GM19324 (cell line): ENCODE results near the gene ING5.

Experiments
- ATAC-seq: cut with Tn5 transposase; IDR thresholded peaks from one replicate; pipeline ENCODE4 v1.9.1; 2021; ENCODE audit warnings: mild to moderate bottlenecking, moderate library complexity; ENCODE audit not compliant: unreplicated experiment, low FRiP score

The ING5 gene

DNA sequence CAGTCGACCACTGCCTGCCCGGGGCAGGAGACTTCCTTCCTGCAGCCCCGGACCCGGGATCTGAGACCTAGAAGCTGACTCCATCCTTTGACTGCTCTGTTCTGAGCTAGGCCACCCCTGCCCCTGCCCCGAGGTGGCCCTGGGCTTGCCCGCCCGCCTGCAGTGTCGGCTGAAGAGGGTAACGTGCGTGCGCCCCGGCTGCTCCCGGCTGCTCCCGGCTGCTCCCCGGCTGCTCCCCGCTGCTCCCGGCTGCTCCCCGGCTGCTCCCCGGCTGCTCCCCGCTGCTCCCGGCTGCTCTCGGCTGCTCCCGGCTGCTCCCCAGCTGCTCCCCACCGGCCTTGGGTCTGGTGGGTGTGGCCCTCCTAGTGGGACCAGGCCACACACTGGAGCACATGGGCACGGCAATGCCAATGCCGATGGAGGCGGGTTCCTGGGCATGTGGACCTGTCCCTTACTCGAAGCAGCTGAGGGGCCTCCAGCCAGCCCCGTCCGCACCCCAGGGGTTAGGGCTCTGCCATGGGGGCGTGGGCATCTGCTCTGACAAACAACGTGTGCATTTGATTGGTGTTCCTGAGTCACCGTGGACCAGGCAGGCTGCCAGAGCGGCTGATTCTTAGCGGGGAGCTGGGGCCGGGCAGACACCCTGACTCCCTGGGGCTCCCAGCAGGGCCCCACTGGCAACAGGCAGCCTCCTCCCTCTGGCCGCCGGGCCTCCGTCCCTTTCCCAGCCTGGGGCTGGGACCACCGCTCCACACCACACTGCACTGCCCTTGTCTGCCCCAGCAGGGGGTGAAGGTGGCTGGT, 72.8 kb downstream of the ING5 start:
- ATAC-seq = no peak

DNA sequence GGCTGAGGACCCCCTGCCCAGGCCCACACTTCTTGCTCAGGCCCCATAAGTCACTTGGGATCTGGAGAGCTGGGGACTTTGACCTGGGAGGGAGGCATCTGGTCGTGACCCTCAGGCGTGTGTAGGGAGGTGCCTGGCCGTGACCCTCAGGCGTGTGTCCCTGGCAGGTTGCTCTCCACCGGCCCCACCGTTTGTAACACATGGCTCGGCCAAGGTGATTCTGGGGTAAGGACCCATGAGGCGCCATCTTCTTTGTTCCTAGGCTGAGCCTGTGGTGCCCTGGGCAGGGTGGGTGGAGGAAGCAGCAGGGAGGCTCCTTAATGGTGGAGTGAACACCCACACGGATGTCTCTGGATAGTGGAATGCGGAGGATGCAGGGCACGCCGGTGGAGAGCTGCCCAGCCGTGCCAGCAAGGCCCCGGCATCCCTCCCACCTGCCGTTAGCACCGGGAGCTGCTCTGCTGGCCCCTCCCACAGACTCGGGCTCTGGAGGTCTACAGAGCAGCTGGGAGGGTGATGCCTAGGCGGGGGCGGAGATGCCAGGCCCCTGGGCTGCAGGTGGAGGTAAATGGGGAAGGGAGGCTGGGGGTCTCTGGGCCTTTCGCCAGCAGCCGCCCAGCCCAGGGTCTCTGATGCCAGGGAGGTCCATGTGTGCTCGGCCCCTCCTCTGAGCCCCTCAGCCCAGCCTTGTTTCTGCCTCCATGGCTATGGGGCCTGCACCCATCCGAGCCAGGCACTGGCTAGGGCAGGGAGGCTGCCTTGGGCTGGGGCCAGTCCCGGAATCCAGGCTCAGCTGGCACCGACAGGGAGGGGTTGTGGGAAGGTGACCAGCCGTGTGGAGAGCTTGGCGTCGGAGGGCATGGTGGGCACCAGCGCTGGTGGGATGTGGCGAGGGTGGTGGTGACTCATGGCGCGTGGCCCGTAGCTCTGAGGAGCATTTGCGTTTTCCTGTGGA, 73.7 kb downstream of the ING5 start:
- ATAC-seq = no peak

- no peak for ATAC-seq
Observed at GRCh38 chr2:241776336-241777169, 74.7 kb downstream of the ING5 start, which contains the start of gene GAL3ST2. GAL3ST2 (plus strand) TSS chr2:241776822; CDS start chr2:241776956, 134 bp downstream.

- ATAC-seq = no peak
Observed at GRCh38 chr2:241777170-241777685, 75.4 kb downstream of the ING5 start.

- no peak for ATAC-seq
Observed at GRCh38 chr2:241777686-241778627, 76.1 kb downstream of the ING5 start.
